OCI-LY1 (cell line): ENCODE data around the gene NOTCH1.

Source experiments
- CTCF ChIP-seq: fragments of 200-600 bp; sonication (generic), shearing (Covaris generic); IDR thresholded peaks from 2 replicates; pipeline ENCODE4 v1.5.1; 2017; ENCODE audit warnings: mild to moderate bottlenecking, antibody characterized with exemption, low read length, moderate library complexity, mixed read lengths
- EZH2 ChIP-seq: fragments of 200-600 bp; sonication (generic), shearing (Covaris generic); IDR thresholded peaks from 2 replicates; pipeline ENCODE4 v1.8.0; 2017; ENCODE audit warnings: borderline replicate concordance, mixed run types, mild to moderate bottlenecking, antibody characterized with exemption, low read length, moderate library complexity, mixed read lengths

- no peak for TF ChIP-seq CTCF
- no peak for TF ChIP-seq EZH2
These were observed 35.3 kb downstream of the NOTCH1 start for GRCh38 chr9:136510561-136510960.
